ENCODE data around the gene HKDC1.
A peak's percentile ranks its signal among the peaks of the same experiment; 100 is the strongest.

Gene HKDC1

DNA sequence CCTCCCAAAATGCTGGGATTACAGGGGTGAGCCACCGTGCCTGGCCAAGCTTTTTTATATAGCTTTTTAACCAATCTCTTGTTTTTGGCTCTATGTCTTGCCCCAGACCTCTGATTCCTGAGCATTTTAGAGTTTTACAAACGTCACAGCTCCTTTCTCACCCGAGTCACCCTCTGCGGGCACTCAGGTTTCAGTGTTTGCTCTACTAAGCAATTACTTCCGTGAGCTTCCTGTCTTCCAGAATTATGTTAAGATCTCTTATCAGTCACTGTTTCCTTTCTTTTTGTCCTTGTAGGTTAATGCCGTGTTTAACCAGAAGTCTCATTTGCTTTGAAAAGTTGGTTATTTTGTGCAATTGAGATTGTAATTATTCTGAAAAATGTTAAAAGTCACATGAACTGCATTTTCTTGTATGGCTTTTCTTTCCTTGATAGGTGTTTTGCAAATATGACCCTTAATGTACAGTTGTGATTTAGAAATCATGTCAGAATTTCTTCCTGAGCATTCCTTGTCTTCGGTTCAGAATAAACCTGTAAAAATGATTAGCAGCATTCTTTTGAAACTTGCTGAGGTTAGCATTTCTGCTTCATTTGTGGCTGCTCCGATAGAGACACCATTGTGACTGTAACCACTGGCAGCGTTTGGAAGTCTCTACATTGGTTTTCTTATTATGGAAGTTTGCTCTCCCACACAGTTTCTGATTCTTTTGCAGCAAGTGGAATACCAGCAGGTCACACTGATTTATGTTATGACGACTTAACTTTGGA lies 4.5 kb upstream of the HKDC1 start:
- peak; percentile 38 for DNase-seq (ENCODE audit: low read depth)

DNA sequence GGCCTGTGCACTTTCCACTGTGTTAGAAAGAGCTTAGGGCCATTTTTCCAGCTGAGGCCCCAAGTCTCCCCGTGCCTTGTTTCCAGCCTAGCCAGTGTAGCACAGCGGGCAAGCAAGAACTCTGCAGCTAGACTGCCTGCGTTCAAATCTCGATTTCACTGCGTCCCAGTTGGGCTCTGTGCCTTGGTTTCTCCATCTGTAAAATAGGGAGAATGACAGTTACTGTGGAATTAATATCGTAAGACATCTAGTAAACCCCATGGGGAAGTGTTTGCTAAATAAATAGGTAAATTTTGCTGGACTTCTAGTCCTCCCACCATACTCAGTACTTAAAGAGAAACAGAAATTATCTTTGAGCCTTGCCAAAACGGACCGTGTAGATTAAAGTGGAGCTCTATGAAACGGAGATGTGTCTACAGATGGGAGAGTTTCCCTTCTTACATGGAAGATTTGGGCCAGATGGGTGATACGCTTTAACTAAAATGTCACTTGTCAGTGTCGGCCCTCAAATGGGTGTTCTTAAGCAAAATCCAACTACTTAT lies 3.5 kb upstream of the HKDC1 start:
- no peak for DNase-seq (ENCODE audit: low read depth)

GRCh38 chr10:69217119-69217754 lies 2.9 kb upstream of the HKDC1 start:
- DNase-seq (ENCODE audit: low read depth), result peak; percentile 84

GRCh38 chr10:69218831-69219230 lies 1.3 kb upstream of the HKDC1 start:
- DNase-seq (ENCODE audit: low read depth), result no peak

- DNase-seq (ENCODE audit: low read depth), result no peak
Measured at GRCh38 chr10:69220507-69220906, 375 bp downstream of the HKDC1 start.

DNA sequence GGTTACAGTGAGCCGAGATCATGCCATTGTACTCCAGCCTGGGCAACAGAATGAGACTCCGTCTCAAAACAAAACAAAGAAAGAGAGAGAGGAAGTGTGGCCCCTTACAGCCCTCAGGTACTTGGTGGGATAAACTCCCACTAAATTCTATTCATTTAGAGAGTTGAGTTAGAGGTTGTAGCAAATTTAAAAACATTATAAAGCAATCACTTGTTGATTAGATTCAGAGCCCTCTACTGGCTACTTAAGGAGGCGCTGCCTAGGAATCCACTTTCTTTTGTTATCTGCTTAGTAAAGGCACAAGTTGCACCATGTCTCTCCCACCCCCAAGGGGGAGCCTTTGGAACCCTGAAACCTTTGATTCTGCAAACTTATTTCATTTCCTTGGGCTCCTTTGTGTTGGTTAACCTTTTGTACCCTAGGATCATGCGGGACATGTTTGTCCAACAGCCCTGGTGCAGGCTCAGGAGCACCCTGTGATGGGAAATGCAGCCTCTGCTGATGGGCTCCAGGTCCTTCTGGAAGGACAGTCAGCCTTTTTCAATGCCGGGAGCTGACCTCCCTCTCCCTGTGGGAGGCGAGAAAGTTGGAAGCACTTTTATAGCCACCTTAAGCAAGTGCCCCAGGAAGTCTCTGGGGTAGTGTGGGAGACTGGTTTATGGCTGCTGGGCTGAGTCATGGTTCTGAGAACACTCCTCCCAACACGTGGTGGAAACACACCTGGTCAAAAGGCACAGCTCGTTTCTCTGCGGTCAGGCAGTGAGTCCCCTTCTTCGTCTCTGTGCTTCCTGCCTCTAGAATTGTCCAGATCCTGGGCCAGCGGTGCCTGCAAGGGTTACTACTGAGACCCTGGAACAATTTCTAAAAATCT lies 2.3 kb downstream of the HKDC1 start:
- DNase-seq (ENCODE audit: low read depth), result peak; percentile 77

GRCh38 chr10:69223028-69223342 lies 2.9 kb downstream of the HKDC1 start:
- DNase-seq (ENCODE audit: low read depth), result no peak

- peak; percentile 27 for DNase-seq (ENCODE audit: low read depth)
Measured at GRCh38 chr10:69224862-69225657, 4.9 kb downstream of the HKDC1 start.

GRCh38 chr10:69225681-69226080 lies 5.5 kb downstream of the HKDC1 start:
- DNase-seq (ENCODE audit: low read depth), result no peak

GRCh38 chr10:69226919-69227450 lies 6.9 kb downstream of the HKDC1 start:
- DNase-seq (ENCODE audit: low read depth), result no peak

- no peak for DNase-seq (ENCODE audit: low read depth)
Measured at GRCh38 chr10:69228151-69228550, 8.0 kb downstream of the HKDC1 start.

- DNase-seq (ENCODE audit: low read depth), result no peak
Measured at GRCh38 chr10:69229616-69229916, 9.4 kb downstream of the HKDC1 start.

DNA sequence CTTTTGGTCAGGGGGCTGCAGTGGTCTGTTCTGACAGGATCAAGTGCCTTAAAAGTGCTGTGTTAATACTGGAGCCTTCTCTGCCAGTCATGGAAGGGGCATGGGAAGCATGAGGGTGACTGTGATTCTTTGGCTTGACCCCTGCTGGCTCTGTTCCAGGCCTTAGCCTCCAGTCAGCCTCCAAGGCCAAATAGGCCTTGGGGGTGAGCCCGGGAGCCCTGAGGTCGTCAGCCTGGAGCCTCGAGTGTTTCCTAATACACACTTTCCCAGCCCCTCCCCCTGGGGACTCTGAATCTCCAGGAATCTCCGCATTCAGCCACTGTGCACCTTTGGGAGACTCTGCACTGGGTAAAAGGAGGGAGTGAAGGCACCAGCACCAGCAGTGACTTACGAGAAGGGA lies 10.0 kb downstream of the HKDC1 start:
- no peak for DNase-seq (ENCODE audit: low read depth)

- DNase-seq (ENCODE audit: low read depth), result peak; percentile 86
Measured at GRCh38 chr10:69232252-69232651, 12.1 kb downstream of the HKDC1 start.

DNA sequence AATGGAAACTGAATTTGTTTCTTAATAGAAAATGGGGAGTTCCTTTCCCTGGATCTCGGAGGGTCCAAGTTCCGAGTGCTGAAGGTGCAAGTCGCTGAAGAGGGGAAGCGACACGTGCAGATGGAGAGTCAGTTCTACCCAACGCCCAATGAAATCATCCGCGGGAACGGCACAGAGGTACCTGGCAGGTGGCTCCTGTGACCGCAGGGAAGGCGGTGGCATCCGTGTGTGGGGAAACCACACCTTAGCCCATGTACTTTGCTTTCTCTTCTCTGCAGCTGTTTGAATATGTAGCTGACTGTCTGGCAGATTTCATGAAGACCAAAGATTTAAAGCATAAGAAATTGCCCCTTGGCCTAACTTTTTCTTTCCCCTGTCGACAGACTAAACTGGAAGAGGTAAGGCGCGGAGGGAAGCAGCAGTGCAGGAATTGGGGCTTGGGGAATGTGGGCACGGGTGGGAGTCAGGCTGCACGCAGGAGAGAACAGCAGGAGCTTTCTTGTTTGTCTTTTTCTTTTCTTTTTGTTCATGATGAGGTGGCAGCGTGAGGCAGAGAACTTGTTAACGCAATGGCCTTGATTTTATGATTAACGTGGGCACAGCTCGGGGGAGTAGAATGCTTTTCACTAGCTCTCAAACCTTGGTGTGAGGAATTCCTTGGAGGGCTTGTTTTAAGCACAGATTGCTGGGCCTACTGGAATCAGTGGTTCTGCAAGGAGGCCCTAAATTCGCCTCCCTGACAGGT lies 12.8 kb downstream of the HKDC1 start:
- no peak for DNase-seq (ENCODE audit: low read depth)

DNA sequence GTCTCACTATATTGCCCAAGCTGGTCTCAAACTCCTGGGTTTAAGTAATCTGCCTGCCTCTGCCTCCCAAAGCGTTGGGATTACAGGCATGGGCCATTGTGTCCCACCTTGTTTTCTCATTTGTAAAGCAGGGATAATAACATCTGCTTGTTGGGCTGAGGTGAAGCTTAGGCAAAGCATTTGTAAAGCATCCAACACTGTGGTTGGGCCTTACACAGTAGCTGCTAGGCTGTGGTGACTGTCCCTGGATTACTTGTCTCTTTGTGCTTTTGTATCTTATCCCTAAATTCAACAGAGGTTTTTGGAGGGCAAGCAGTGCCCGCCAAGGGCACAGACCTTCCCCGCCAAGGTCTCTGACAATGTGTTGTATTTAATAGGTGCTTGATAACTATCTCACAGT lies 14.3 kb downstream of the HKDC1 start:
- no peak for DNase-seq (ENCODE audit: low read depth)

DNA sequence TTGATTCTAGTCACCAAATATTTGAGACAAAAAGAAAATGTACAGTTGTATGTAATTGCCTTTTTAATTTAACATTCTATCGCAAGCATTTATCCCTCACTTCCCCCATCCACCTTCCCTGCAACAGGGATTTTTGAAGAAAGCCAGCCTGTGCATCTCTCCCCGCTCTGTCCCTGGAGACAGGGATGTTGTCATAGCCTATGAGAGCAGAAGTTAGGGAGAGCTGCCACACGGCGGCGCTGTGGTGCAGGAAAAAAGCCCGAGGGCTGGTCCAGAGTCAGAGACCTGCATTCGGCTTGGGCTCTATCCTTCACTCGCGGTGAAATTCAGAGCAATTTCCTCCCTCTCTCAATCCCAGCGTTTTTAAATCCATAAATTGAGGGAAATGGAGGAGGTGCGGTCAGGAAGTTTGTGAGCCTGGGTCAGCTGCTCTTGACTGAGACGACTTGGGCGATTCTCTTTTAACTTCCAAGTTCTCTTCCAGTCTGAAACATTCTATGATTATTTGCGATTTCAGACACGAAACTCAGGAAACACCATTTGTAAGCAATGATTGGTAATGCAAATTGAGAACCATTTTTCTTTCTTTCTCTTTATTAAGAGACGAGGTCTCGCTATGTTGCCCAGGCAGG lies 17.5 kb downstream of the HKDC1 start:
- DNase-seq (ENCODE audit: low read depth), result peak; percentile 61

DNA sequence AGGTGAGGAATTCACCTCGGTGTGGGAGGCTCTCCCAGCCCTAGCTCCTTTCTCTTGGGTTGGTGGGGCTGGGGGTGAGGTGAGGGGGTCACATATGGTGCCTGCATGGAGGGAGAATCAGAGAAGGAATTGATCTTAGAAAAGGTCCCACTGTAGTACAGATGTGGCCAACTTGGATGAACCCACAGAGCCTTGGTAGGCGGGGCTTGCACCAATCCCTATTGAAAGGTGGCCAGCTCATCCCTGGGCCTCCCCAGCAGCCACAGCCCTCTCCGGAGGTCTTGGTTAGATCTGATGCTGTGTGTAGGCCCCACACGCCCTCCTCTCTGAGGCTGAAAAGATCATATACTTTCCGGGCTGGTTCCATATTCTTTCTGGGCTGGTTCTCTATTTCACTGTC lies 19.0 kb downstream of the HKDC1 start:
- DNase-seq (ENCODE audit: low read depth), result no peak

DNA sequence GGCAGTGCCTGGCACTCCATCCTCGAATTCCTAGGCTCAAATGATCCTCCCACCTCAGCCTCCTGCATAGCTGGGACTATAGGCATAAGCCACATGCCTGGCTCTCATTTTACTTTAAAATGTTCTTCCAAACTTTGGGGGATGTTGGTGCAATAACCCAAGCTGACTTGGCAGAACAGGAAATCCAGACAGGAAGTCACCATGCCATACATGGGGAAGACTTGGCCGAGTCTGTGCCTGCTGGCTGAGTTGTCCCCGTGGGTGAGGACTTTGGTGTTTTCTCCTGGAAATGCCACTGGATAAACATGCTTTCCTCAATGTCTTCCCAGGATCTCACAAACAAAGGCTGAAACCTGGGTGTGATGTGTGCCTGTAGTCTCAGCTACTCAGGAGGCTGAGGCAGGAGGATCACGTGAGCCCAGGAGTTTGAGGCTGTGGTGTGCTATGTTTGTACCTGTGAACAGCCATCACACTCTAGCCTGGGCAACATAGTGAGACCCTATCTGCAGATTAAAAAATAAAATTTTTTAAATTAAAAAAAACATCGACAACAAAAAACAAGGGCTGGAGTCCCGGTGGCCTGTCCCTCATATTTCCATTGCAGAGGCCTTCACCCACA lies 19.8 kb downstream of the HKDC1 start:
- DNase-seq (ENCODE audit: low read depth), result no peak

- DNase-seq (ENCODE audit: low read depth), result no peak
Measured at GRCh38 chr10:69240455-69240854, 20.3 kb downstream of the HKDC1 start.

All from iris pigment epithelial cell (primary cell).